KG1 (cell line): ENCODE data around the gene LRP1-AS.
"Not testable (repeated sequence)": the region's sequence is repeated elsewhere in the genome, so short reads cannot be mapped to it uniquely, and the experiment has no call there.

Source experiments
- DNase-seq: peaks from one replicate; lab custom pipeline; 2025; lab: John Stamatoyannopoulos, UW

The LRP1-AS gene

DNA sequence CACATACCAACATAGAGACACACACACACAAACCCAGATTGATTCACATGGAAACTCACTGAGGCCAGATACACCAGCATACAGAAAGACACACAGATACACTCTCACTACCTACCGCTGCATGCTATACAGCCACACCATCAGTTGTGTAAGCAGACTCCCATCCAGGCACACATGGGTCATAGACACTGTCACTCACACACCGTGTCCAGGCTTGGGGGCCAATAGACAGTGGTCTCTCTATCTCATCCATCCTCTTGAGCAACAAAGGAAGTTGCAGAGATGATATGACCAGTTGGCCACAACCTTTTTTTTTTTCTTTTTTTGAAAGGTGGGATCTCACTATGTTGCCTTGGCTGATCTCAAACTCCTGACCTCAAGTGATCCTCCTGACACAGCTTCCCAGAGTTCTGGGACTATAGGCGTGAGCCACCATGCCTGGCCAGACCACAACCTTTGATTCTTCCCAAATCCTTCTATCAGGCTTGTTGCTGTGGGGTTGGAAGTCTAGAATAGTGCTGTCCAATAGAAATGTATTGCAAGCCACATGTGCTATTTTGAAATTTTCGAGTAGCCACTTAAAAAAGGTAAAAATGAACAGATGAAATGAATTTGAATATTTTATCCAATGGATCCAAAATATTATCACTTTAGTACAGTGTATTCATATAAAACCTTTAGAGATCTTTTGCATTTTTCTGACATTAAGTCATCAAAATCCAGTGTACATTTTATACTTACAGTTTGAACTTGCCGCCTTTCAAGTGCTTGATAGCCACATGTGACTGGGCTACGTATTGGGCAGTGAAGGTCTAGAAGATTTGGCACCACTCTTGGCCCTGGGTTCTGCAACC lies 7.4 kb downstream of the LRP1-AS start:
- DNase-seq, result no peak

DNA sequence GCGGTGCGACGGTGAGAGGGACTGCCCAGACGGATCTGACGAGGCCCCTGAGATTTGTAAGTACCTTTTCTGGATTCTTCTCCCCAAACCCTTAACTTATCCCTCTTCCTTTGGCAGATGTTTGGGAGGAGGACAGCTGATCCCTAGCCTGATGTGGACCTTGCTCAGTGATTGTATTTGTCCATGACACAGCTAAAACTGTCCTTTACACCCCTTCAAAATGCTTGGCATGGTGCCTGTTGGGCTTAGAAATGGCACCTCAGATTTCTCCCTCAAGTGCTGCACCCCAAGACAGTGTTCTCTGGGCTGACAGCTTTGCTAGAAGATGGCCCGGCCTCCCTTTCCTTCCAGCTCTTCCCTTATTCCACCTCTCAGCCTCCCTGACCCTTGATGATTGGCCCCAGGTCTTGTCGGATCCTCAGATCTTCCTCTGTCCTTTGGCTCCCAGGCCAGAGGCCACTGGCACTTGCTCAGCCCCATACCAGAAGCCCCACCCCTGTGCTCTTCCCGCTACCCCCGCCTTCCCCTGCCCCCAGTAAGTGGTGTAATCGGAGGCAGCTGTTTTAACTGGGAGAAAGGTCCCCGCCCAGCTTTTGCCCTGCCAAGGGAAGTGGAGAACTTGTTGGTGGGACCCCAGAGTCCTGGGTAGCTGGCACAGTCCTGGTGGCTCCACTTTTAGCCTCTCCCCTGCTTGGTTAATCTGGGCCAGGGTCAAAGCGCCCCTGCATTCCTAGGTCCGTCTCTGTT lies 8.7 kb downstream of the LRP1-AS start:
- DNase-seq, result no peak

DNA sequence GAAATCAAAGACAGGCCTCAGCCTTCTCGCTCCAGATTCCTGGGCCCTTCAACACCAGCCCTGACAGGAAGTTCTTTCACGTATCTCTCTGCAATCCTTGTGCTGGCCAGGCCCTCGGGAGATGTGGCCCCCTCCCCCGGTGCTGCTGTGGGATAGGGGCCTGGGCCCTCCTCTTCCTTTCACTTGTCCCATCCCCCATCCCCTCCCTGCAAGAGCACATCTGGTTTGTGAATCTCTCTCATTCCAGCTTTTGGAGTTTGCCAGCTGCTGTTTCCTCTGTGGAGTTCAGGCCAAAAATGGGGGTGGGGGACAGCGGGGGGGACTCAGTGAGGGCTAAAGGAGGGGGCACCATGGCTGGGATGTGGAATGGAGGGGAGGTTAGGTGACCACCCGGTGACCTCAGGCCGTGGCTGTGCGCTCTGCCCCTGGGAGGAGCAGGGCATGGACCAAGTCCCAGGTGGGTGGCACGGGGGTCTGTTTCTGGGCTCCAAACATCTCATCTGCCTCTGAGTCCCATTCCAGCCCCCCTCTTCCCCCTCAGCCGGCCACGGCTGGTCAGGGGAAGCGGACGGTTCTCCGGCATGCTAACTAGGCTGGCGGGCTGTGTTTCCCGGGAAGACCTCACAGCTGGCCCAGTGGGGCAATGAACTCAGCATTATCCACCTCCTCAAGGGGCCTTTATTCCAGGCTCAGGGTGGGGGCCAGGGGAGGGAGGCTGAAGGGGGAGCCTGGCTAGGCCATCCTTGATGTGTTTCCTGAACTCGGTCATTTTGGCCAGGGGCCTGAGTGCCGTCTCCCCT lies 11.7 kb downstream of the LRP1-AS start:
- DNase-seq, result no peak

DNA sequence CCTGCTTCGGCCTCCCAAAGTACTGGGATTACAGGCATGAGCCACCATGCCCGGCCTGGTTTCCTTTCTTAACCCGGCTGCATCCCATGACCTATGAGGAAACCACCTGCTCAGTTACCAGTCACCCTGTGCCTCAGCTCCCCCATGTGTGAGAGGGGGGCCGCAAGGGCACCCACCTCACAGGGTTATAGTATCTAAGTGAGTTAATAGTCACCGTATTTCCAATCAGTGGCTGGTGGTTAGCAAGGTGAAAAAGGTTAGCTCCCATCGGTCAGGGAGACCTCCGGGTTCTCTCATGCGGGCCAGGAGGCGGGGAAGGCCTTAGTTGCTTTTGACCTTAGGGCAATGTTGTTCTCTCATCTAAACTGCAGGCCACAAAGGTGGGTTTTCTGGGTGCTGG lies 12.5 kb downstream of the LRP1-AS start:
- DNase-seq, result no peak

DNA sequence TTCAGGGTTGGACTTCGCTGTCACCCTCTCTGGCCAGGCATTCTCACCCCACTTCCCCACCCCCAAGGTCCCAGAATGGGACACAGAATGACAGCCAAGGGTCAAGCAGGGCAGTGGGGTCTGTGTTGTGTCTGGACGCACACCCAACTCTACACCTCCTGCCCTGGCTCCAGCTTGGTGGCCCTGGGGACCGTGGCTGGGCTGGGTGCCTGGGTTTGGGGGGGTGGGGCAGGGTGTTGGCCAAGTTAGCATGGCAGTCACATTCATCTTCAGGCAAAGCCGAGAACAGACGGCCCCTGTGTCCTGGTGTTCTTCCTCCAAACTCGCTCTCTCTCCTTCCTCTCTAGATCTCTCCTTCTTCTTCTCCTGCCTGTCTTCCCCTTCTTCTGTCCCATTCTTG lies 13.5 kb downstream of the LRP1-AS start:
- no peak for DNase-seq

DNA sequence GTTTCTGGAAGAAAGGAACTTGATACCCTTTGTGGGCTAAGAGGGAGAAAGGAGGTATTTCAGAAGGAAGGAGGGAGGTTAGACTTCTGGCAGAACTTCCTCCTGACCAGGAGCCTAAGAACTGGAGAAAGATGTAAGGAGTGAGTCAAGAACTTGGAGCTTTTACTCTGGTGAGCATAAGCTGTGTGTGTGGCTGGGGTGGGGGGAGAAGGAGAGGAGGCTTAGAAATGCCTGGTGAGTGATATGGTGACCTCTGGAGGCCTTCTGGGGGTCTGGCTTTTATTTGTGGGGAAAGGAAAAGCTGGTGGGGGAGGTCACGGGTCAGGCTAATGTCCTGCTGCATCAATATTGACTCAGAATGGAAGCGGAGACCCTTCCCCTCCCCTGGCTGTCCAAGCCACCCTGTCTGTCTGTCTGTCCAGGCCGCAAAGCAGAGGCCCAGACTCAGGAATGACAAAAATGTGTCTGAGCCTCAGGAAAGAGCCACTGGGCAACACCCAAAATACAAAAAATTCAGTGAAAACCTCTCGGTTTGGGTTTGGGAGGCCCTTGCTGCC lies 14.3 kb downstream of the LRP1-AS start:
- DNase-seq, result no peak

DNA sequence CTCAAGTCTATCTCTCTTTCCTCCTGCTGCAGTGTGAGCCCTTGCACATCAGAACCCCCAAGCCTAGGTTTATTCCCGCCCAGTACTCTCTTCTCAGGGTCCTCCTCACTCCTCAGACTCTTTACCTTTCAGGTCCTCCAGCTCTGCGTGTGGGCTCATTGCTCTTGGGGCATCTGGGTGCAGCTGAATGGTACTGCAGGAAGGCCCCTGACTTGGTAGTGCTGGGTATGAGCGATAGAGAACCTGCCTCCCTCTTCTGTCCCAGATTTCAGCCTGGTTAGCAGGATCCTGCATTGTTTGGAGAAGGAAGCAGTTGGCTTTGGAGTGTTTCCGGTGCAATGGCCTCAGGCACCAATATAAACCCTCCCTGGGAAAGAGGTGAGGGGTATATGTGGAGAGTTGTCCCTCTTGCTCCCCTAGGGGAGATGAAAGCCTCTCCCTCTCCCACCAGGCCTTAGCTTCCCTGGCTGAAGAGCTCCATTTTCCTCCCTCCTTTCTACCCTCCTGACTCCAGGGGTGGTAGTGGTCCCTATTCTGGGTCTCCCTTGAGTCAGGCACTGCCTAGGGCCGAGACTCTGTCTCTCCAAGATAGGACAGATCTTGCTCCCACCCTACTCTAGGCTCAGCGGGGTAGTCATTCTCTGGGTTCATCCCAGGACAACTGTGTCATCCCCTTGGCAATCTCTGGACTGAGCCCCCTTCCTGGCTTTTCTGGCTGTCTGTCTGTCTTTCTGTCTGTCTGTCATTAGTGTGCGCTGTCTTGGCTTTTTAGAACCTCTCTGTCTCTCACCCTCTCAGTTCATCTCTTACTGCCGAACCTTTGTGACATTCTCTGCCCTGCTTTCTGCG lies 15.3 kb downstream of the LRP1-AS start:
- DNase-seq, result no peak

DNA sequence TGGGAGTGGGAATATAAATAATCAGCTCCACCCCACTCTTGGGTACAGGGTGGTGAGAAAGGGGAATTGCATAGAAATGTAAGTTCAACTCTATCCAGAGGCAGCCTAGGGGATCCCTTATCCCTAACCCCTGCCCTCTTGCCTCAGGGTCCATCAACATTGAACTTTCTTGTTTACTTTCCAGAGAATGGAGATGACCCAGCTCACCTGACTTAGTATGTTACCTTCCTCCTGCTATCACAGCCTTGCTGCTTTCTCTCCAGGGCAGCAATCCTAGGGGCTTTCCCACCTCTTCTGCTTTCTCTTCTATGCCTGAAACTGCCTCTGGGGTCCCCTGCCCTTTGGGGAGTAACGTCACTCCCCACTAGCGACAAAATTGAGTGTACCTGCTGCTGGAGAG lies 16.5 kb downstream of the LRP1-AS start:
- DNase-seq, result no peak

DNA sequence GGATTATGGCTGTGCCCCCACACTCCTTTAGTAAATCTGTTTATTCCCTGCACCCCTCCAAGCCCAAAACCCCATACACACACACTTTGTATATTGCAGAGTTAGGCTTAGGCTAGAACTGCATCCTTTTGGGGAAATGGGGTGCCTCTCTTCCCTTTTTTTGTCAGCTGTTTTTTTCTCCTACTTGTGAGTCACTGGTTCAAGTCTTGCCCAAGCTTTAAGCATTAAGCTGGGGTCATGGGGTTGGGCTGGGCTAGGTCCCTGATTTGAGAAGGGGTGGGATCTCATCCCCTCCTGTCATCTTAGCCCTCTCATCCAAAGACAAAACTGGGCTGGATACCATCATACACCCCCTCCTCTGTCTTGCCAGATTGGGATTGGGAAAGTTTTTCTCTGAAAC lies 17.5 kb downstream of the LRP1-AS start:
- no peak for DNase-seq

DNA sequence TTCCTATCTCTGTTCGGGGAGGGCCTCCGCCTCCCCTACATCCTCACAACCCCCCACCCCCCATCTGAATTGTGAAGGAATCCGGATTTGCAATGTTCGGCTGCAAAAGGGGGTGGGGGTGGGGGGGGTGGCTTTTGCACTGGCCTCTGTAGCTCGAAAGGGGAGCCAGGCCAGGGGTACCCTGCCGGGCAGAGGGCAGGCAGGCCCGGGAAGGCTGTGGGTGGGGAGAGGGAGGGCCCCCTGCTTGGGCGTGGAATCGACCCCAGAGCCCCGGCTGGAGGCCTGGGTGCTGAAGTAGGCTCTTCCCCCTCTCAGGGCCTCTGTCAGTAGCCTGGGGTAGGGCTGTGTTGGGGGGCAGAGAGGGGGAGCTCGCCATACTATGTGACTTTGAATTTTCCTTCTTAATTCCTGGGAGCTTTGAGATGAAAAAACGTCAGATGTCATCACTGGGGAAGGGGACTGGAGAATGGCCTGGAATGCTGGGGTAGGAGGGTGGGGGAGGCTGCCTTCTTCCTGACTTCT lies 18.0 kb downstream of the LRP1-AS start:
- DNase-seq, result no peak

DNA sequence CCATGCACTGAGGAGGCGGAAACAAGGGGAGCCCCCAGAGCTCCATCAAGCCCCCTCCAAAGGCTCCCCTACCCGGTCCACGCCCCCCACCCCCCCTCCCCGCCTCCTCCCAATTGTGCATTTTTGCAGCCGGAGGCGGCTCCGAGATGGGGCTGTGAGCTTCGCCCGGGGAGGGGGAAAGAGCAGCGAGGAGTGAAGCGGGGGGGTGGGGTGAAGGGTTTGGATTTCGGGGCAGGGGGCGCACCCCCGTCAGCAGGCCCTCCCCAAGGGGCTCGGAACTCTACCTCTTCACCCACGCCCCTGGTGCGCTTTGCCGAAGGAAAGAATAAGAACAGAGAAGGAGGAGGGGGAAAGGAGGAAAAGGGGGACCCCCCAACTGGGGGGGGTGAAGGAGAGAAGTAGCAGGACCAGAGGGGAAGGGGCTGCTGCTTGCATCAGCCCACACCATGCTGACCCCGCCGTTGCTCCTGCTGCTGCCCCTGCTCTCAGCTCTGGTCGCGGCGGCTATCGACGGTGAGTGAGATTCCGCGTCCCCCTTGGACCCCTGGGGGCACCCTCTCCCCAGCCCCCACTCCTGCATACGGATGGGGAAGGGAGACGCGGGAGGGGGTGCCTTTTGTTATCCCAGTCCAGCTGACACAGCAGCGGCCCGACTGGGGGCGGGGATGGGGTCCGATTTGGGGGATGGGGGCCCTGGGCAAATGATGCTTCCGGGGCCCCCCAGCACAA lies 18.7 kb downstream of the LRP1-AS start:
- no peak for DNase-seq

DNA sequence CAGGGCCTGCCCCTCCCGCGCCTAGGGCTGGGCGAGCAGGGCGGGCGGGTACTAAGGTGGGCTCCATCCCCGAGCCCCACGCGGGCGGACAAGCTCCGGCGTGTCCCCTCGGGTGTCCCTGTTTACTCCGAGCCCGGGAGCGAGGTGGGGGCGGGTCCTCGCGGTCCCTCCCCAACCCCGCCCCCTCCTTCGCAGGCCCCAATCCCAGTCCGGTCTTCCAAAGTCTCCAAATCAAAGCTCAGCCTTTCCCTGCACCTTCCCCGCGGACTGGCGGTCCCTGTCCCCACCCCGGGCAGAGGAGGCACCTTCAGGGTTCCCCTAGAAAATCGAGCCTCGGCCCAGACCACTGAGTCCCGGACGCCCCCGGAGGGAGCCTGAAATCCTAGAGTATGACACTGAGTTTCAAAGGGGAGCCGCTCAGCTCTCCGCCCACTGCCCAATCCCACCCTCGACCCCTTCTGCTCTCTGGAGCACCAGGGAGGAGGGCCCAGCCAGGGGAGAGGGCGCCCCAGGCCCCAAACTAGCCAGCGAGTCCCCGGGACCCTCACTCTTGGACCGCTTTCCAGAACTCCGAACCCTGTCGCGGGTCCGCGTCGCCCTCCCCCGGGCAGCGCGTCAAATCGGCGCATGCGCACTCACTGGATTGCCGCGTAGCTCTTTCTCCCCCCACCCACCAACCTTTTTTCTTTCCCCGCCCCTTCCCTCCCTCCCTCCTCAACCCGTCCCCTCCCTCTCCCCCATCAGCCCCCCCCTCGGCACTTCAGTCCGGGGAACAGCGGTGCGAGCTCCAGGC lies 19.5 kb downstream of the LRP1-AS start, which contains the start of gene LRP1:
Gene LRP1, plus strand, starts transcription at position 758 of the 793 bp plus-strand sequence. CDS start 482 bp downstream, outside the sequence.
- DNase-seq, result no peak

DNA sequence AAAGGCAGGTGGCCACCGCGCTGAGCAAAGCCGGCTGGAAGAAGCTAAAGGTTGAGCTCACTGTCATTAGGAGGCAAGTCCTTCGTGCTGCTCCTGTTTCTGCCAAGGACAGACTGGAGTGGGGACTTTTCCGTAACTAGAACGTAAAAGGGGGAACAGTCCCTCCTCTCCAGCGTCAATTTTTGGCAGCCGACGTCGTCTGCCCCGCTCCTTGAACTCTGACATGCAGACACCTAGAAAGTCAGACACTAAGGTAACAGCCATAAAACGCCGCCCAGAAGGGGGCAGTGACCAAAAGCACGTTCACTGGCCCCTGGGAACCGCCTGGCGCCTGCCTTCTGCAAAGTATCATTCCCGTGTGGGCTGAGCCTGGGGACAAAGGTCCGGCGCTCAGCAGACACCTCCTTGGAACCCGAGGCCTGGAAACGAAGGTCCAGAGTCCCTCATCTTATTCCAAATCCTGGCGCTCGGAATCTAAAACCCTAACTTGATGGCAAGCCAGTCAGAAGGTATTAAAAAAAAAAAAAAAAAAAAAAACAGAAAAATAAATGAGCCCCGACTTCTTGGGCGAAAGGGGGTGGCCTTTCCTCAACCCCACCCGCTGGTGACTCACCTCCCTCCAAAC lies 20.2 kb downstream of the LRP1-AS start:
- no peak for DNase-seq

DNA sequence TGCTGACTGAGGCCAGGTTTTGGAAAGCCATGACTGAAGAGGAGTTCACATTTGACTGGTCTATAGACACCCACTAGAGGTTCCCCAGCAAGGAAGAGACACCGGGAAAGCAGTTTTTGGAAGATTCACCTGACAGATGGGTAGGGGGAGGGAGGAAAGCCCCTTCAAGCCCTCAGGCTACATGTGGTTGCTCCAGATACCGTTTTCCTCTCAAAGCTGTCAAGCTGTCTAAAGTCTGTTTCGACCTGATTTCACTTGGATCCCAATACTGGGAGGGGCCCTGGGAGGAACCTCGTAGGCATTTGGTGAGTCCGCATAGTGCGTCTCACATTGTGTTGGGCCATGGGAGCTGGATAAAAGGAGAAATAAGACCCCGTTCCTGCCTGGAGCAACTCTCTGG lies 20.9 kb downstream of the LRP1-AS start:
- DNase-seq, result no peak

DNA sequence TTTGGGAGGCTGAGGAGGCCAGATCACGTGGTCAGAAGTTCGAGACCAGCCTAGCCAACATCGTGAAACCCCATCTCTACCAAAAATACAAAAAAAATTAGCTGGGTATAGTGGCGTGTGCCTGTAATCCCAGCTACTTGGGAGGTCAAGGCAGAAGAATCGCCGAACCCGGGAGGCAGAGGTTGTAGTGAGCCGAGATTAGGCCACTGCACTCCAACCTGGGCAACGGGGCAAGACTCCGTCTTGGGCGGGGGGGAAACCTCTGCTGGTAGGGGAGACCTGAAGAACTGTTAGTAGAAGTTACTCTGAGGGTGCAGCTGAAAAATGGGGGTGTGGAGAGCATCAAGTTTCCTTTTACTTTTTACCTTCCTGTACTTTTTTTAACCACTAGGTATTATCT lies 21.4 kb downstream of the LRP1-AS start:
- DNase-seq, result no peak

DNA sequence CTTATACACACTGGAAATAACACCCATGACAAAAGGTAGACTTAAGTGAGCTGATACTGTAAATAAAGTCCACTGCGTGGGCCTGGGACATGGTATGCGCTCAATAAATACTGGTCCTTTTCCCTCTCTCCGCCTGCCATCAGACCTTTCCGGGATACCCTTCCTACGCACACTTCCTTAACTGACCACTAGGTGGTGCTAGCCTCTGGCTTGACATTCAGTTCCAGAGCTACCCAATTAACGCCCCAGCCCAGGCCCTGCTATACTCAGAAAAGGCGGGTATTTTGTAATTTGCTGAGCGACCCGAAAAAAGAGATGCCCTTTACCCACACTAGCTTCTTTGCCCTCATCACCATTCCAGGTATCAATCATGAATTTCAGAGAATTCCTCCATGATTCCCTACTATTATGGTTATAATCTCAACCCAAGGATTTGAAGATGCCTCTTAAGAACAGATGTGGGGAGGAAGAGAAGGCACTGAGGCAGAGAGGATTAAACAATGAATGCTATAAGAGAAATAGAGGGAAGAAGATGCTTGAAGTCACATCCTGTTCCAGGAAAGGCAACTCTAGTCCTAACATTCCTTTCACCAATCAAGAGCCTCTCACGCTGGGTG lies 23.1 kb downstream of the LRP1-AS start:
- no peak for DNase-seq

DNA sequence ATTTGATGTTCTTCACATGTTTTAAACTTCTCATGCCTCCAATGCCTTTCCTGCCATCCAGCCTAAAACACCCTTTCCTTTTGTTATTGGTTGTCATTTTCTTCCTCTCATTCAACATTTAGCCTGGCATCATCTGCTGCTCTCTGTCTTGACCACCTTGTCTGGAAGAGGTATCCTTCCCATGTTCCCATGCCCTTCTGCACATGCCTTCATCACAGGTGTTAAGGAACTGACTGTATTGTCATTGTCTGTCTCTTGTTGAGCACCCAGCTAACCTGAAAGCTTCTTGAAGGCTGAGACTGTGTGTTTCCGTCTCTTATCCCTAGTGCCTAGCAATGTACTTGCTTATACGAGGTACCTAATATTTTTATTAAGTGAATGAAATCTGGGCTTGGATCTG lies 23.6 kb downstream of the LRP1-AS start:
- DNase-seq, result no peak

DNA sequence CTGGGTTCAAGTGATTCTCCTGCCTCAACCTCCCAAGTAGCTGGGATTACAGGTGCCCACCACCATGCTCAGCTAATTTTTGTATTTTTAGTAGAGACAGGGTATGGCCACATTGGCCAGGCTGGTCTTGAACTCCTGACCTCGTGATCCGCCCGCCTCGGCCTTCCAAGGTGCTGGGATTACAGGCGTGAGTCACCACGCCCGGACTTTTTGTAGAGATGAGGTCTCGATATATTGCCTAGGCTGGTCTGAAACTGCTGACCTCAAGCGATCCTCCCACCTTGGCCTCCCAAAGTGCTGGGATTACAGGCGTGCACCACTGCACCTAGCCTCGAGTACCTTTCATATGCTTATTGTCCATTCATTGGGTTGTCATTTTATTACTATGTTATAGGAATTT lies 26.7 kb downstream of the LRP1-AS start:
- not testable (repeated sequence) for DNase-seq
